Liver (tissue), 9 donors: ENCODE measurements around the gene HNRNPUL1. TPM values are rescaled to one million over a fixed set of nuclear protein-coding genes. Genes with fewer than 3 reads are reported as not detected.

Source experiments
- DNase-seq: peaks from one replicate; pipeline ENCODE4 v3.0.0-alpha.2; 2017; ENCODE audit warnings: low spot score
- H3K27ac ChIP-seq, 2 donors: one replicate each; pipeline ENCODE4 v1.7.0; 2013; ENCODE audit warnings: inconsistent platforms in 2 of 2, low read length in 2 of 2, control low read depth in 1 of 2, low read depth in 1 of 2, mild to moderate bottlenecking in 1 of 2
- H3K27me3 ChIP-seq, 4 donors: one replicate each; pipeline versions ENCODE4 v1.6.1 to v1.7.0; 2013; ENCODE audit warnings: low read length in 3 of 4, inconsistent platforms in 1 of 4, mild to moderate bottlenecking in 1 of 4, moderate library complexity in 1 of 4; ENCODE audit not compliant: control insufficient read depth in 4 of 4, insufficient read depth in 4 of 4
- H3K36me3 ChIP-seq, 4 donors: one replicate each; pipeline versions ENCODE4 v1.6.1 to v1.7.0; 2013; ENCODE audit warnings: low read length in 3 of 4, mild to moderate bottlenecking in 3 of 4, low read depth in 1 of 4, moderate library complexity in 1 of 4; ENCODE audit not compliant: control insufficient read depth in 4 of 4, insufficient read depth in 3 of 4
- H3K4me1 ChIP-seq, 4 donors: one replicate each; pipeline versions ENCODE4 v1.6.1 to v1.7.0; 2013; ENCODE audit warnings: low read length in 3 of 4, mild to moderate bottlenecking in 3 of 4, moderate library complexity in 1 of 4; ENCODE audit not compliant: control insufficient read depth in 4 of 4, insufficient read depth in 4 of 4
- H3K4me3 ChIP-seq, 3 donors: one replicate each; pipeline versions ENCODE4 v1.6.1 to v1.7.0; 2013; ENCODE audit warnings: low read length in 3 of 3, control low read depth in 1 of 3, low read depth in 1 of 3, mild to moderate bottlenecking in 1 of 3
- H3K9ac ChIP-seq, 2 donors: one replicate each; pipeline ENCODE4 v1.7.0; 2013; ENCODE audit warnings: low read length in 2 of 2, mild to moderate bottlenecking in 2 of 2, moderate library complexity in 2 of 2, control low read depth in 1 of 2, low read depth in 1 of 2
- H3K9me3 ChIP-seq, 4 donors: one replicate each; pipeline versions ENCODE4 v1.6.1 to v1.7.0; 2013; ENCODE audit warnings: low read length in 3 of 4; ENCODE audit not compliant: control insufficient read depth in 4 of 4
- CTCF ChIP-seq: fragments of 150-350 bp; IDR thresholded peaks from 2 replicates; pipeline ENCODE4 v1.5.1; 2017; ENCODE audit warnings: improper control_type of control experiment, low read depth, low read length; ENCODE audit not compliant: missing input control
- EGR1 ChIP-seq, 2 donors: IDR thresholded peaks; 2 replicates each; pipeline ENCODE4 v1.6.1; 2016 to 2018; ENCODE audit warnings: antibody characterized with exemption in 2 of 2, low read depth in 2 of 2
- FOXA1 ChIP-seq: IDR thresholded peaks from 2 replicates; pipeline ENCODE4 v1.6.1; 2016; ENCODE audit warnings: antibody characterized with exemption
- FOXA2 ChIP-seq: IDR thresholded peaks from 2 replicates; pipeline ENCODE4 v1.6.1; 2016; ENCODE audit warnings: antibody characterized with exemption
- GABPA ChIP-seq, 2 donors: IDR thresholded peaks in 1 of 2; conservative IDR thresholded peaks in 1 of 2; 2 replicates each; pipeline ENCODE4 v1.6.1; 2016; ENCODE audit warnings: antibody characterized with exemption in 2 of 2, mild to moderate bottlenecking in 1 of 2, moderate library complexity in 1 of 2
- HNF4A ChIP-seq, 2 donors: conservative IDR thresholded peaks; 2 replicates each; pipeline ENCODE4 v1.6.1; 2016; ENCODE audit warnings: antibody characterized with exemption in 2 of 2, mild to moderate bottlenecking in 2 of 2
- JUND ChIP-seq, 2 donors: IDR thresholded peaks; 2 replicates each; pipeline ENCODE4 v1.6.1; 2016; ENCODE audit warnings: antibody characterized with exemption in 2 of 2
- RAD21 ChIP-seq, 2 donors: IDR thresholded peaks; 2 replicates each; pipeline ENCODE4 v1.6.1; 2016; ENCODE audit warnings: antibody characterized with exemption in 2 of 2, mild to moderate bottlenecking in 2 of 2
- REST ChIP-seq: IDR thresholded peaks from 2 replicates; pipeline ENCODE4 v1.6.1; 2016; ENCODE audit warnings: antibody characterized with exemption, mild to moderate bottlenecking
- RXRA ChIP-seq, 2 donors: IDR thresholded peaks; 2 replicates each; pipeline ENCODE4 v1.6.1; 2017 to 2018; ENCODE audit warnings: antibody characterized with exemption in 2 of 2, mild to moderate bottlenecking in 1 of 2
- SP1 ChIP-seq: IDR thresholded peaks from 2 replicates; pipeline ENCODE4 v1.6.1; 2018; ENCODE audit warnings: antibody characterized with exemption, mild to moderate bottlenecking
- TAF1 ChIP-seq: conservative IDR thresholded peaks from 2 replicates; pipeline ENCODE4 v1.6.1; 2016; ENCODE audit warnings: antibody characterized with exemption, mild to moderate bottlenecking
- YY1 ChIP-seq: IDR thresholded peaks from 2 replicates; pipeline ENCODE4 v1.6.1; 2016; ENCODE audit warnings: antibody characterized with exemption, mild to moderate bottlenecking
- WGBS: extraction: QIAGEN DNeasy Blood & Tissue Kit; methylation state at CpG from one replicate; pipeline ENCODE4 v1.1.7; 2013; 5-methylcytosine and 5-hydroxymethylcytosine counted together
- polyA plus RNA-seq, 2 donors: library from polyadenylated mRNA; stranded (reverse) in 1 of 2; unstranded in 1 of 2; fragments of 200-250 nt in 1 of 2; fragments of >200 nt in 1 of 2; fragmentation: Nextera tagmentation in 1 of 2; extraction: Ambion mirVana in 1 of 2; gene quantifications; one replicate each; pipeline versions ENCODE4 v1.2.1 to v1.2.3, GENCODE V29; 2013 to 2015
- total RNA-seq, 2 donors: library from RNA; depleted of rRNA; stranded (reverse); fragments of >200 nt; gene quantifications; one replicate each; pipeline ENCODE4 v1.2.3, GENCODE V29; 2014
- TF ChIP-seq, protein P1 (sequence below): IDR thresholded peaks from 2 replicates; pipeline ENCODE4 v1.6.1; 2016; ENCODE audit warnings: antibody characterized with exemption
- TF ChIP-seq, protein P2 (sequence below): IDR thresholded peaks from 2 replicates; pipeline ENCODE4 v1.6.1; 2016; ENCODE audit warnings: antibody characterized with exemption
- donor health status: healthy.
- donor health status: healthy.
- donor health status: healthy.
- donor health status: healthy.
- donor health status: healthy.

HNRNPUL1 gene
- total and polyA plus RNA-seq, 4 donors, result 34.9 to 80.2 (median 45.7) TPM

DNA sequence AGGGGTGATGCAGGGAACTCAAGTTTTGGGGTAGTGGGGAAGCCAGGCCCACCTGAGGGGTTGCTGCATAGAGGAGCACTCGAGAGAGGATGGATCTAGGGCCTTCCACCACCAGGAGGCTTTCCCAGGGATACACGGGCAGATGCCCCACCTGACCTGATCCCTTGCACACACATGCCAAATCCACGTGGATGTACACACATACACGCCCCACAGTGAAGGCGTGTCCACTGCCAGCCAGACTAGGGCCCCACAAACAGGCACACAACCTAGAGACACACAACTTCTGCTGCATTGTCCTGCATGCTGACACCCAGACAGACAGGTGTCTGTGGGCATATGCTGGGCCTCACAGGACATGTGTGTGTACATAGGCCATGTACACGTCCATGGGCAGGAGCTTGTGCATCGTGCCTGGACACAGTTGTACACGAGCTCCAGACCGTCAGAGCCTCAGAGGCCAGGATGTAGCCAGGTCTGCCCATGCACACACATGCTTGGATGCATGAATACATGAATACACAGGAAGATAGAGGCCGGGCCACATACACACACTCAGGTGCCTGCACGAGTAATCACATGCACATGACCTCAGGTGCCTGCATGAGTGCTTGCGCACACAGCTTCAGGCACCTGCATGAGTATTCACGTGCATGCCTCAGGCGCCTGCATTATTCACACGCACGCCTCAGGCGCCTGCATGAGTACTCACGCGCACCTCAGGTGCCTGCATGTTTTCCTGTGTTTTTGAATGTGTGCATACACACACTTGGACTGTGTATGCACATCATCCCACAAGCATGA lies 54.7 kb downstream of the HNRNPUL1 start:
- 86% methylated on average over 19 of the region's 19 CpGs for WGBS
- Histone ChIP-seq H3K4me3 (no peak overlapping the region), H3K36me3 (peaks cover 3 to 45% (median 27%) of the 10 kb centered on the region in 4 donors), H3K27ac (no peak overlapping the region), H3K27me3 (no peaks in the 10 kb centered on the region), H3K9me3 (no peaks in the 10 kb centered on the region), H3K9ac (no peak overlapping the region), H3K4me1 (peaks cover 0 to 16% (median 4%) of the 10 kb centered on the region in 4 donors)
- DNase-seq, result no peak
- no peak for TF ChIP-seq TAF1
- TF ChIP-seq RAD21 (IDR thresholded peaks at IDR 0.05), result no peak
- no peak for TF ChIP-seq CTCF

DNA sequence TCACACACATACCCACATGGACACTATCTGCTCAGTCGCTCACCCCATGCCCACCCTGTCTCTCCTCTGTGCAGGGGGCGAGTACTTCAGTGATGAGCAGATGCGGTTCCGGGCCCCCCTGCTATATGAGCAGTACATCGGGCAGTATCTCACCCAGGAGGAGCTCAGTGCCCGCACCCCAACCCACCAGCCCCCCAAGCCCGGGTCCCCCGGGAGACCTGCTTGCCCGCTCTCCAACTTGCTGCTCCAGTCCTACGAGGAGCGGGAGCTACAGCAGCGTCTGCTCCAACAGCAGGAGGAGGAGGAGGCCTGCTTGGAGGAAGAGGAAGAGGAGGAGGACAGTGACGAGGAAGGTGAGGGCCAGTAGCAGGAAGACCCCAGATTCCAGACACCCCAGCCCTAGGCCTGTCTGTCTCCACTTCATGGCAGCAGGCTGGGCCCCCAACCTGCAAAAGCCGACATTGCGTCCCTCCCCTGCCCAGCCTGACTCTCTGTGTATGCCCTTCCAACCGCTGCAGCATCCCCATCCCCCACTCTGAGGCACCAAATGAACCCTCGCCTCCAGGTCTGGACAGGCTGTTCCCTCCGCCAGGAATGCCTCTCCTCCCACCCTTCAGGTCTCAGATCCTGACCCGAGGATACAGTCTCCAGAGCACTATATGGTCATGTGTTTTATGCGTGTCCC lies 55.5 kb downstream of the HNRNPUL1 start:
- no peak overlapping the region for H3K27ac ChIP-seq
- WGBS, result 91% methylated on average over 20 of the region's 20 CpGs
- DNase-seq, result no peak
- TF ChIP-seq FOXA2, result no peak
- TF ChIP-seq JUND (IDR thresholded peaks at IDR 0.05), result no peak
- no peak for TF ChIP-seq REST
- no peak for TF ChIP-seq YY1
- no peak for TF ChIP-seq GABPA (IDR thresholded peaks at IDR 0.05 in 1 of 2, conservative IDR thresholded peaks at IDR 0.05 in 1 of 2)
- TF ChIP-seq, protein P1, sequence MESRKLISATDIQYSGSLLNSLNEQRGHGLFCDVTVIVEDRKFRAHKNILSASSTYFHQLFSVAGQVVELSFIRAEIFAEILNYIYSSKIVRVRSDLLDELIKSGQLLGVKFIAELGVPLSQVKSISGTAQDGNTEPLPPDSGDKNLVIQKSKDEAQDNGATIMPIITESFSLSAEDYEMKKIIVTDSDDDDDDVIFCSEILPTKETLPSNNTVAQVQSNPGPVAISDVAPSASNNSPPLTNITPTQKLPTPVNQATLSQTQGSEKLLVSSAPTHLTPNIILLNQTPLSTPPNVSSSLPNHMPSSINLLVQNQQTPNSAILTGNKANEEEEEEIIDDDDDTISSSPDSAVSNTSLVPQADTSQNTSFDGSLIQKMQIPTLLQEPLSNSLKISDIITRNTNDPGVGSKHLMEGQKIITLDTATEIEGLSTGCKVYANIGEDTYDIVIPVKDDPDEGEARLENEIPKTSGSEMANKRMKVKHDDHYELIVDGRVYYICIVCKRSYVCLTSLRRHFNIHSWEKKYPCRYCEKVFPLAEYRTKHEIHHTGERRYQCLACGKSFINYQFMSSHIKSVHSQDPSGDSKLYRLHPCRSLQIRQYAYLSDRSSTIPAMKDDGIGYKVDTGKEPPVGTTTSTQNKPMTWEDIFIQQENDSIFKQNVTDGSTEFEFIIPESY, result no peak
- TF ChIP-seq TAF1, result no peak
- no peak for TF ChIP-seq RXRA (IDR thresholded peaks at IDR 0.05)
- no peak for TF ChIP-seq SP1
- TF ChIP-seq FOXA1, result no peak
- TF ChIP-seq HNF4A (conservative IDR thresholded peaks at IDR 0.05), result no peak
- no peak for TF ChIP-seq EGR1 (IDR thresholded peaks at IDR 0.05; ENCODE audit: low read depth in 2 of 2)
- no peak for TF ChIP-seq RAD21 (IDR thresholded peaks at IDR 0.05)
- TF ChIP-seq, protein P2, sequence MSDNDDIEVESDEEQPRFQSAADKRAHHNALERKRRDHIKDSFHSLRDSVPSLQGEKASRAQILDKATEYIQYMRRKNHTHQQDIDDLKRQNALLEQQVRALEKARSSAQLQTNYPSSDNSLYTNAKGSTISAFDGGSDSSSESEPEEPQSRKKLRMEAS, result no peak
- TF ChIP-seq CTCF, result no peak
- no peak overlapping the region for H3K4me3 ChIP-seq
- H3K9ac ChIP-seq, result no peak overlapping the region
- peaks cover 0 to 20% (median 8%) of the 10 kb centered on the region in 4 donors for H3K4me1 ChIP-seq
- peaks cover 3 to 45% (median 27%) of the 10 kb centered on the region in 4 donors for H3K36me3 ChIP-seq
- no peaks in the 10 kb centered on the region for H3K27me3 ChIP-seq
- H3K9me3 ChIP-seq, result no peaks in the 10 kb centered on the region
